NCI-H128 (cell line): ENCODE measurements around the gene UTS2R.
A peak's percentile ranks its signal among the peaks of the same experiment; 100 is the strongest.
"Not testable (repeated sequence)": the region's sequence is repeated elsewhere in the genome, so short reads cannot be mapped to it uniquely, and the experiment has no call there.

ENCODE experiments used
- DNase-seq: peaks from one replicate; lab custom pipeline; 2025; ENCODE audit not compliant: unreplicated experiment; lab: John Stamatoyannopoulos, UW

The UTS2R gene

DNA sequence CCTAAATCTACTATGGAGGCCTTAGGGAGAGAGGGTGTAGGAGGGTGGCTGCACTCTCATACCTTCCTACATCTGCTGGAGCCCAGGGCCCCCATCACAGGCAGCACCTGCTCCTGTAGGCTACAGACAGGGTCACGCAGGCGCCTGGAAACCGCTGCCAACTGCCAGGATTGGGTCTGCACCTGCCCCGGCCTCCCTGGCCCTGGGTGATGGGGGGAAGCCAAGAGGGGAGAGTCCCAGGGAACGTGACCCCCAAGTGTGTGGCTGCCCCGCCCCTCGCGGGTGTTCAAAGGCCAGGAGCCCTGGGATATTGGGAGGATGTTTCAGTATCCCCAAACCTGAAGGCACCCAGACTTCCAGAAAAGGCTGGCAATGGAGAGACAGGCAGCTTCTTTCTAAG, 18.1 kb upstream of the UTS2R start:
- DNase-seq = no peak

DNA sequence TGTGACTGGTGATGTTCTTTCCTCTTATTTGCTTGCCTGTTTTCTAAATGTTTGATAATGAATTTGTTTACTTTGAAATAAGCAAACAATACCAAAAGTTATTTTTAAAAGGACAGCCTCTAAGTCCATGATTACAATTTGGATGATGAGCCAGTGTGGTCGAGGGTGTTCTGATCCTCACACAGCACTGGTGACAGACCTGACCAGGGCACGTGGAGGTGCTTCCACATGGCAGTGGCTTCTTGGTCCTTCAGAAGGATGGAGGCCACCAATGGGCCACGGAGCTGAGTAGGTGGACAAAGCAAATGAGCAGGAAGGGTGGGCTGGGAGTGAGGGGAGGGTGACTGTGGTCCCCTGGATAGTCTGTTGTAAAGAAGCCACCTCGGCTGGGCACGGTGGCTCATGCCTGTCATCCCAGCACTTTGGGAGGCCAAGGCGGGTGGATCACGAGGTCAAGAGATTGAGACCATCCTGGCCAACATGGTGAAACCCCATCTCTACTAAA, 16.7 kb upstream of the UTS2R start:
- DNase-seq = no peak

DNA sequence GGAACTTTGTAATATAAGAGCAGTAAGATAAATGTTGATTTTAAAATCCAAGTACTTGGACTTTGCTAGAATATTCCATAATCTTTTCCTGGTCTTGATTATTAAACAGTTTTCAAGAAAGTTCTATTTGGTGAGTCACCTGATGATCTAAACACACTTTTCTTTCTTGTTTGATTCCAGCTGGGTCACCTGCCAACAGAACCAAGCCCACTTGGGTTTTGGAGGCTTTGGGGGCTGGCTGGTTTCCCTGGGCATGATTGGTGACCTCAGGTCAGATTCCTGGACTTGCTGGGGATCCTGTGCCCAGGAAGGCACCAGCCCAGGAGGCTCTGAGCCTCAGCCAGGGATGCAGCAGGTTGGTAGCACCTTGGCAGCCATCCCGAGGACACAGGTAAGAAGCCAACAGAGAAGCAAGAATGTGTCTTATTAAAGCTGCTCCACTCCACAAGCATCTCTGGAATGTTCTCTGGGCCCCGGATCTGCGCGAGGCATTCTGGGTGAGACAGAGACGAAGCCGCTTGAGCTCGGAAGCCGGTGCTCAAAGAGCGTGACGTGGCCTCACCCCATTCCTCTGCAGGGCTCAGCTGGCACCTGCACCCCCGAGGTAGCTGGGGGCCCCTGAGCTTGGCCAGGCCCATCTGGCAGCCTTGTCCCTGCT, 15.7 kb upstream of the UTS2R start:
- no peak for DNase-seq

DNA sequence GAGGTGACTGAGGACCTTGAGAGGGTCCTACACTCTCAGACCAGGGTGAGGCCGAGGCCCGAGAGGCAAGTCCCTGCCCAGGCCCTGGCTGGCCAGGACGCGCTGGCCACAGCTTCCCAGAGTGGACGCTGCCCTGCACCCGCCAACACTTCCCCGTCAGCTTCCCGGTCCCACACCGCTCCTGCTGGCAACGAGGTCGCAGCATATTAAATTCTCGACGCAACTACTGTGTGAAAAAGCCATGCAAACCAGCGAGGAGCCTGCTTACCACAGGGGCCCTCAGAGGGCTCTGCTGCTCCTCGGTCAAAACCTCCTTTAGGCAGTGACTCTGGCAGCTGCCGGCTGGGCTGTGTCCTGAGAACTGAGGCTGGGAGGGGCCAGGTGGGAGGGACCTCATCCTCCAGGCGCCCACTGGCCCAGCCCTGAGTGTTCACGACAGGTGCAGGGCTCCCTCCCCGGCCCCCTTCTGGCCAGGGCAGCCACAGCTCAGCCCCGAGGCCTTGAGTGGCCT, 14.7 kb upstream of the UTS2R start:
- DNase-seq = no peak

DNA sequence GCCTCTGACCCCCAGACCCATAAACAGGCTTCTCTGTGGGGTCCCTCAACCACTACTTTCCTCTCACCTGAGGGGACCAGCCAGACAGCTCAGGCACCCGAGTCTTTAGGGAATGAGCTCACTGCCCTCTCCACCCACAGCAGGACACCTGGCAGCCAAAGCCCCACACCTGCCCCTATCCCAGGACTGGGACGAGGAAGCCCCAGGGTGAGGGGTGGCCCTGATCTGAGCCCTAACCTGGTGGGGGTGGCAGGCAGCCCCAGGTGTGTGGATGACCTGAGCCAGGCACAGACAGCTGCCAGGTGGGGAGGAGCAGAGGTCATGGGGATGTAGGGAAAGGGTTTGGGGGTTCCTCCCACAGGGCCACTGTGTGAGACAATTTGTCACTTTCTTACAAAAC, 14.2 kb upstream of the UTS2R start:
- no peak for DNase-seq

DNA sequence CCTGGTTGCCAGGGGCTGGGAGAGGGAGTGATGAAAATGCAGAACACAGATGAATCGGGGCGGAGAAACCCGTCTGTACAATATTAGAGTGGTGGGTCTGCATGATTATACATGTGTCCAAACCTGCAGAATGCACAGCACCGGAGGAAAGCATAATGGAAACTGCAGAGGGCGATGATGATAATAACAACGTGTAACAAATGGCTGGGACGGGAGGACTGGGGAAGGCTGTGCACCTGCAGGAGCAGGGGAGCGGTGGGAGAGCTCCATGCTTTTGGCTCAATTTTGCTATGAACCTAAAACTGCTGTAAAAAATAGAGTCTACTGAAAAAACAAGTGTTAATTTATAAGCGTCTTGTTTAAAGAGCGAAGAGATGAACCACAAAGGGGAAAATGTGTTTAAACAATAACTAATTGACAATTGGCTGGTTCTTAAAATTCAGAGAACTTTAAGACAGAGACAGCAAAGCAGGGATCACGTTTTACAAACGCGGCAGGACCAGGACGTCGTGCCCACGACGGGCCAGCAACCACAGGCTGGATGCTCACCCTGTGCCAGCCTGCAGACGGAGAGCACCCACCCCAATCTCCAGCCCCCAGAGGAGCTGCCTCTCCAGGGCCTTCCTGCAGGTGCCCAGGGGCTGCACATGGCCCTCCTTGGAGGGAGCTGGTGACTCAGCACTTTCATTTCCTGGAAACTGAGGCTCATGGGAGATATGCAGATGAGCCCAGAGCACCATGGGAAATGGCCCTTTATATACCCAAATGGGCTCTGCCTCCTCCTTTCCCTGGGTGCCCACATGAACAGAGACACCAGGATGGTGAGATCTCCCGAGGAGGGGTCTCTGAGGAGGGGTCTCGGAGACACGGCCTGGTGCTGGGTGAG, 12.9 kb upstream of the UTS2R start, which contains the start of gene TEX19:
TEX19 (plus strand) TSS at position 783 of the 886 bp plus-strand sequence. CDS start 2,904 bp downstream, outside the sequence.
- DNase-seq = peak; percentile 15

DNA sequence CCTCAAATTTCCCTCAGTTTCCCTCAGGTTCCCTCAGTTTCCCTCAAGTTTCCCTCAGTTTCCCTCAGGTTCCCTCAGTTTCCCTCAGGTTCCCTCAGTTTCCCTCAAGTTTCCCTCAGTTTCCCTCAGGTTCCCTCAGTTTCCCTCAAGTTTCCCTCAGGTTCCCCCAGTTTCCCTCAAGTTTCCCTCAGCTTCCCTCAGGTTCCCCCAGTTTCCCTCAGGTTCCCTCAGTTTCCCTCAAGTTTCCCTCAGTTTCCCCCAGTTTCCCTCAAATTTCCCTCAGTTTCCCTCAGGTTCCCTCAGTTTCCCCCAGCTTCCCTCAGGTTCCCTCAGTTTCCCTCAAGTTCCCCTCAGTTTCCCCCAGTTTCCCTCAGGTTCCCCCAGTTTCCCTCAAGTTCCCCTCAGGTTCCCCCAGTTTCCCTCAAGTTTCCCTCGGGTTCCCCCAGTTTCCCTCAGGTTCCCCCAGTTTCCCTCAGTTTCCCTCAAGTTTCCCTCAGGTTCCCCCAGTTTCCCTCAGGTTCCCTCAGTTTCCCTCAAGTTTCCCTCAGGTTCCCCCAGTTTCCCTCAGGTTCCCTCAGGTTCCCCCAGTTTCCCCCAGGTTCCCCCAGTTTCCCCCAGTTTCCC, 12.0 kb upstream of the UTS2R start:
- DNase-seq = not testable (repeated sequence)

DNA sequence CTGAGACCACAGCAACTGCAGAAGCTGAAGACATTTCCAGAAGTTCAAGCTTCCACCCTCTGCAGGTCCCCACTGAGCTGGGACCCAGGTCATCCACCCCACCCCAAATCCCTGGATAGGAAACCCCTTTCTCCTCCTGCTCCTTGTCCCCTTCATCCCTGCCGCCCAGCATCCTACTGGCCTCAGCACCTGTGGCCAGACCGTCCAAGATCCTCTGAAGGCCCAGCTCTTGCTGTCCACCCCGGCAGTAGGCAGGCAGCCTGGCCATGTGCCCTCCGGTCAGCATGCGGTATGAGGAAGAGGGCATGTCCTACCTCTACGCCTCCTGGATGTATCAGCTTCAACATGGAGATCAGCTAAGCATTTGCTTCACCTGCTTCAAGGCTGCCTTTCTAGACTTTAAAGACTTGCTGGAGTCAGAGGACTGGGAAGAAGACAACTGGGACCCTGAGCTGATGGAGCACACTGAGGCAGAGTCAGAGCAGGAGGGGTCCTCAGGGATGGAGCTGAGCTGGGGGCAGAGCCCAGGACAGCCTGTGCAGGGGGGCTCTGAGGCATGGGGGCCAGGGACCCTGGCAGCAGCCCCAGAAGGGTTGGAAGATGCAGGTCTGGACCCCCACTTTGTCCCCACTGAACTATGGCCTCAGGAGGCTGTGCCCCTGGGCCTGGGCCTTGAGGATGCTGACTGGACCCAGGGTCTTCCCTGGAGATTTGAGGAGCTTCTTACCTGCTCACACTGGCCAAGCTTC, 9.5 kb upstream of the UTS2R start:
- DNase-seq = no peak

DNA sequence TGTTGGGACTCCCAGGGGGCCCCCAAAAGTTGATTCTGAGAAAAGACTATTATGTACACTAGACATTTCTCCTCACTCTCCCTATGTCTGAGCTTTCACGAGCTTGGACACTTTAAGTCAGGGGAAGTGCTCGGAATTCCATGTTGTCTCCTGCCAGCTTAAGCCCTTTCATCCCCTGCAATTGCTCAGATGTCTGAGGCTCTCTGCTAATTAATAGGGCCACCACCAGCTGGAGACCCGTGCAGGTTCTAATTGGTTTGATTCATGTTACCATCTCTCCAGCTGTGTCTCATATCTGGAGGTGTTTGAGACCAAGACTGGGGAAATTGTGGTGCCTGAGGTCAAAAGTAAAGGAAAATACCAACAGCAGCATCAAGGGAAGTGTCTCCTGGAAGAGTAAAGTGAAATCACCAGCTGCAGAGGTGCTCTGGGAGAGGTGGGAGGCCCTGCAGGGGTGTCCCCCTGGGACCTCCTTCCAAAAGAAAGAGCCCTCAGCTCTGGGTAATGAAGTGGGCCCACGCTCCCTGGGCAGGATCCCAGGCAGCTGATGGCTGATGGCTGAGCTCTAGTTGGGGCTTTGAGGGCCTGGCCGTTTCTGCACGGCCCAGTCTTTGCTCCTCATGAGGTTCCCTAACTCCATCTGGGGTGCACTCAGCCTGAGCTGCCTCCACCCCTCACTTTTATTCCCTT, 5.8 kb upstream of the UTS2R start:
- no peak for DNase-seq

DNA sequence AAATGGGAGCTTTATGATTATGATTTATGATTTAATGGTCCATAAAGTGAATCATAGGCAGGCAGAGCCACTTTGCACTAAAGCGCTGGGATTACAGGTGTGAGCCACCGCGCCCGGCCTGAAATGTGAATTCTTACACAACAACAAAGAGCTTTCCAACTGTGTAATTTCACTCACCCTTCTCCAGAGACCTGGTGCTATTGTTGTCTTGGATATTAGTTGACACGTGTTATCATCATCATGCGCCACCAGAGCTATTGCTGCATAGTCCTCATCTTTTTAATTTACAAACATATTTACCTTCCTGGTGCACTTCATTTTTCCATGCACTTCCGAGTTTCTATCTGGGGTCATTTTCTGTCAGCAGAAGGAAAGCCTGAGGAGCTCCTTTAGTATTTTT, 4.8 kb upstream of the UTS2R start:
- peak; percentile 12 for DNase-seq

DNA sequence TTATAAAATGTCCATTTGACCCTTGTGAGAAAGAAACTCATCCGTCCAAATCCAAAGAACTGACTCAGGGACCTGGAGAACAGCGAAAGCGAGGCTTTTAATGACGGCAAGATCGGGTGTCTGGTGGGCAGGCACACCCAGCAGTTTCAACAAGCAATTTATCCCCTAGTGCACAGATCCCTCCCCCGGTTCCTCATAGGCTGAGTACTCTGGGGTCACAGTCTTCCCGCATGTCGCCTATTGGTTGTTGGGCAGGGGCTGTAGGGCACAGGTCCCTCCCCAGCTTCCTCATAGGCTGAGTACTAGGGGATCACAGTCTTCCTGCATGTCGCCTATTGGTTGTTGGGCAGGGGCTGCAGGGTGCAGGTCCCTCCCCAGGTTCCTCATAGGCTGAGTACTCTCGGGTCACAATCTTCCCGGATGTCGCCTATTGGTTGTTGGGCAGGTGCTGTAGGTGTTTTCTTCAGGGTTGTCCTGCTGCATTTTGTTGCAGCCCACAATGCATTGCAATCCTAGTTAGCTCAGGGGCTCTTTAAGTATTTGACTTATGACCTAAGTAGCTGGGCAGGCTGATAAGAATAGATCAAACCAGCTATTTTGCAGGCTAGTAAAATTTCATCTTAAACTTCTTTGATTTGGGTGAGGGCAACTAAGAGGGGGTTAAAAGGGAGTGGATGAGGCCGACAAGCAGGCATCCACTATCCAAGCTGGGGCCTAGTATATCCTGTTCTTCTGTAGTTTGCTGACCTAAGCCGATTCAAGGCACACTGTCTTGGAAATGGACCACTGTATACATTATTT, 3.6 kb upstream of the UTS2R start:
- no peak for DNase-seq

DNA sequence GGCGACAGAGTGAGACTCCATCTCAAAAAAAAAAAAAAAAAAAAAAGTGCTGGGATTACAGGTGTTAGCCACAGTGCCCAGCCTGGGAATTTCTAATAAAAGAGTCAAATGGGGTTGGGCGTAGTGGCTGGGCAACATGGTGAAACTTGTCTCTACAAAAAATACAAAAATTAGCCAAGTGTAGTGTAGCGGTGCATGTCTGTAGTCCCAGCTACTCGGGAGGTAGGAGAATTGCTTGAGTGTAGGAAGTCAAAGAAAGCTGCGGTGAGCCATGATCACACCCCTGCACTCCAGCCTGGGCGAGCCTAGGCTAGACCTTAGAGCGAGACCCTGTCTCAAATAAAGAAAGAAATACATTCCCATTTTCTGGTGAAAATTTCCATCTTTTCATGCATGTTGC, 2.4 kb upstream of the UTS2R start:
- DNase-seq = no peak

DNA sequence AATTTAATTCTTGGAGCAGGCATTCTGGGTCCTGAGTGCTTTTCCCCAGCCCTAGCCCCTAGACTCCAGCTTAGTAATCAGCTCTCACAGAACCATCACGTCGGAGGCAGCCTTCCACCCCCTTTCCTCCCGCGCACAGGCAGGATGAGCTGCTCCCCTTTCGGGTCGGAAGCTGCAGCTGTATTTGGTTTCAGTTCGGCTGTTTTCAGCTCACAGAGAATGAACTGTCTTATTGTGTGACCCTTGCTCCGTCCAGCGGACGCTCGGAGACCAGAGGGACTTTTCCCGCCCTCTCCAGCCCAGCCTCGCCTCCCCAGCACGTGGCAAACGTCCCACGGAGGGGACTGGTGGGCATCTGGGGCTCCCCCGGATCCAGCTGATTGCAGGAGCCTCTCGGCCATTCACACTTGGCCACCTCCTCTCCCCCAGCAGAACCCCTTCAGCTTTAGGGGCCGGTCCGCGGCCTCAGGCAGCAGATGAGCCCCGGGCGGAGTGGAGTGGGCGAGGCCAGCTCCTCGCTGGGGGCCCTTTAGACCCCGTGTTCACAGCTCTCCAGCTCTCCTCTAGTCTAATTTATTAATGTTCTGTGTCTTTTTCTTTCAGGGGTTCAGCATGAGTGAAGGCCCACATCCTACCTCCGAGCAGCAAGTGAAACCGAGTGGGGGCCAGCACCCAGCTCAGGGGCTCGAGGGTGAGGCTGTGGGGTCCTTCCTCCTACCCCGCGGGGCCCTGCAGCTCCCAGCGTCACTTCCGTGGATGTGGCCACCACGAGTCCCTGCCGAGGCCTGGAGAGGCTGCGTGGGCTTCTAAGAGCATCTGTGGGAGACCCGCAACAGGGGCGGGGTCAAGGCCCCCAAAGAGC, 863 bp upstream of the UTS2R start:
- no peak for DNase-seq

DNA sequence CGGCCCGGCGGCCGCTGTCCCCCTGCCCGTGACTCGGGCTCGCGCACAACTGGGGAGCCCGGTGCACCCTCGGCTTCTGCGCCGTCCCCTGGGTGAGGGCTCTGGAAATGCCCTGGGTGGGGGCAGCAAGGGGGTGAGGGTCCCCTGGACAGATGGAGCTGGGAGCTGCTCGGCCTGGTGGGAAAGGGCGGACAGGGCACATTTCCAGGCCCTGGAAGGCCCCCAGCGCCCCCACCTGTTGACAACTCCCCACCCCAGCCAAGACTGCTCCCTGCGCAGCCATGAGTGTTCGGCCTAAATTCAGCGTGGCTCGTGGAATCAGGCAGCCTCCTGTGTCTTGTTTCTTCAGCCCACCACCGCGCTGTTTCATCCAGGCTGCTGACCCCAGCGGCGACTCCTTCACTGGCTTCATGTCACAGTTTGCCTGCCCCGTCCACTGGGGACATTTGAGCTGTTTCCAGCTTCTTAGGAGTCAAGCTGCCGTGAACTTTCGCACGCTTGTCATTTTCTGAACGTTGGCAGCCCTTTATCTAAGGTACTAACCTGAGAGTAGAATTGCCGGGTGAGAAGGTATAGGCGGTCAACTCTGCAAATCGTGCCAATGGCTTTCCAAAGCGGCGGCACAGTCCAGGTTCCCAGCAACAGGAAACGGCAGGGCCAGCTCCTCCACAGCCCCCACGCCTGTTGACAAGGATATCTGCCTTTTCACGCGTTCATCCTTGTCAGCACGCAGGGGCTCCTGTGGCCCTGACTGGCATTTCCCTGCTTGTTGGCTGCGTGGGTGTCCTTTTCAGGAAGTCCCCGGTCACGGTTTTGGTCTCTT, 895 bp downstream of the UTS2R start:
- no peak for DNase-seq

DNA sequence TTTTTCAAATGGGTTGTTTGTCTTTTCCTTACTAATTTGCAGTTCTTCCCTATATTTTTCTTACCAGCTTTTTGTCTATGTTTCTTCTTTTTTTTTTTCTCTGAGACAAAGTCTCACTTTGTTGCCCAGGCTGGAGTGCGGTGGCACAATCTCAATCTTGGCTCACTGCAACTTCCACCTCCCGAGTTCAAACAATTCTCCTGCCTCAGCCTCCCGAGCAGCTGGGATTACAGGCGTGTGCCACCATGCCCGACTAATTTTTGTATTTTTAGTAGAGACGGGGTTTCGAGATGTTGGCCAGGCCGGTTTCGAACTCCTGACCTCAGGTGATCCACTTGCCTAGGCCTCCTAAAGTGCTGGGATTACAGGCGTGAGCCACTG, 1.5 kb downstream of the UTS2R start:
- DNase-seq = not testable (repeated sequence)

DNA sequence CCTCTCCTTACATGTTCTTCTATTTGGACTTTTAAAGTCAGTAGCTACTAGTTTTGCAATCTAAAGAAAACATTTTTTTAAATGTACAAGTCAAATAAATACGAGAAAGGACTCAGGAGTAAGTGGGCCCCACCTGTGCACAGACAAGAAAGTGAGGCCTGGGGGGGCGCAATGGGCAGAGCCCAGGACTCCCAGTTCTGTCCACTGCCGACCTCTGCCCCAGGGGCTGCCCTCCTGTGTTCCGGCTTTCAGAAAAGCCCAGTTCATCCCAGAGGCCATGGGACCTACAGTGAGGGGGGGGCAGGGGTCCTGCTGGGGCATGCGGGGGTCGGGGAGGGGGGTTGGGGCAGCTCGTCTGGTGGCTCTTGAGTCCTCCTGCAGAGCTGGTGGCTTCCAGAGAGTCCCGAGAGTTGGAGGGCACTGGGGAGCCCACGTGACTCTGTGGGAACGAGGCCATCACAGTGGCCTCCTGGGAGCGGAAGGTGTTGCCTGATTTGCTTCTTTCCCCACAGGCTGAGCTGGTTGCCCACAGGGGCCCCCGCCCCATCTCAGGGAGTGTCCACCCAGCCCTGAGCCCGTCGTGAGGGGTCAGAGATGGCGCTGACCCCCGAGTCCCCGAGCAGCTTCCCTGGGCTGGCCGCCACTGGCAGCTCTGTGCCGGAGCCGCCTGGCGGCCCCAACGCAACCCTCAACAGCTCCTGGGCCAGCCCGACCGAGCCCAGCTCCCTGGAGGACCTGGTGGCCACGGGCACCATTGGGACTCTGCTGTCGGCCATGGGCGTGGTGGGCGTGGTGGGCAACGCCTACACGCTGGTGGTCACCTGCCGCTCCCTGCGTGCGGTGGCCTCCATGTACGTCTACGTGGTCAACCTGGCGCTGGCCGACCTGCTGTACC, 2.4 kb downstream of the UTS2R start:
- DNase-seq = no peak
